Coronary artery (tissue), 2 donors: ENCODE data around the gene GYS1.
"Not testable (repeated sequence)": the region's sequence is repeated elsewhere in the genome, so short reads cannot be mapped to it uniquely, and the experiment has no call there.

Experiments used
- DNase-seq: peaks from one replicate; pipeline ENCODE4 v3.0.0-alpha.2; 2017; ENCODE audit warnings: low spot score
- H3K27ac ChIP-seq, 2 donors: fragments of 200-600 bp; sonication (generic); one replicate each; pipeline ENCODE4 v1.5.1; 2016 to 2019
- H3K4me3 ChIP-seq: fragments of 200-600 bp; sonication (generic); 2 replicates; pipeline ENCODE4 v1.5.1; 2016; ENCODE audit warnings: mild to moderate bottlenecking, moderate library complexity
- CTCF ChIP-seq: fragments of 200-600 bp; sonication (generic); IDR thresholded peaks from one replicate; pipeline ENCODE4 v1.5.1; 2019; ENCODE audit warnings: antibody characterized with exemption

GYS1 gene

GRCh38 chr19:48940902-48941301, 52.2 kb downstream of the GYS1 start:
- no peak for DNase-seq
- no peak for TF ChIP-seq CTCF
- H3K27ac ChIP-seq = no peak overlapping the region
- H3K4me3 ChIP-seq = no peak overlapping the region

- no peak for TF ChIP-seq CTCF
- H3K27ac ChIP-seq = no peak overlapping the region
- no peak for DNase-seq
- H3K4me3 ChIP-seq = no peak overlapping the region
Measured at GRCh38 chr19:48938256-48938655, 54.9 kb downstream of the GYS1 start.

- Histone ChIP-seq H3K27ac (no peak overlapping the region), H3K4me3 (no peak overlapping the region)
- no peak for DNase-seq
- TF ChIP-seq CTCF = no peak
Measured at GRCh38 chr19:48935864-48936263, 57.2 kb downstream of the GYS1 start.

- Histone ChIP-seq H3K4me3 (no peak overlapping the region), H3K27ac (no peak overlapping the region)
- no peak for TF ChIP-seq CTCF
- DNase-seq = no peak
Measured at GRCh38 chr19:48934837-48935236, 58.3 kb downstream of the GYS1 start.

GRCh38 chr19:48933382-48933932, 59.7 kb downstream of the GYS1 start, which contains the start of gene DHDH:
TSS of gene DHDH (plus strand) at chr19:48933699. CDS start at chr19:48933722, 23 bp downstream.
- peak within 1 kb of the TSS; percentile 70 for H3K4me3 ChIP-seq
- H3K27ac ChIP-seq = no peak within 1 kb of the TSS
- no peak for DNase-seq
- no peak for TF ChIP-seq CTCF

GRCh38 chr19:48928164-48929025, 64.7 kb downstream of the GYS1 start:
- no peak for DNase-seq
- TF ChIP-seq CTCF = no peak
- Histone ChIP-seq H3K4me3 (no peak overlapping the region), H3K27ac (no peak overlapping the region)

GRCh38 chr19:48927692-48928091, 65.4 kb downstream of the GYS1 start:
- not testable (repeated sequence) for H3K27ac ChIP-seq, H3K4me3 ChIP-seq, DNase-seq
